G401 (cell line): ENCODE data around the gene CLMN. TPM values are rescaled to one million over a fixed set of nuclear protein-coding genes. Genes with fewer than 3 reads are reported as not detected.

Source experiments
- DNase-seq: peaks from one replicate; pipeline ENCODE4 v3.0.0-alpha.2; 2015; ENCODE audit warnings: low spot score
- in situ Hi-C: cut with HindIII; loops from 2 replicates; pipeline ENCODE4 v1.10.0; 2016; ENCODE audit warnings: low sequenced_read_pairs, mixed read lengths
- total RNA-seq: library from RNA; depleted of rRNA; stranded (reverse); fragments of >200 nt; shearing (Covaris generic); gene quantifications from 2 replicates; pipeline ENCODE4 v1.2.3, GENCODE V29; 2014

Gene CLMN
- total RNA-seq, 1 experiment from 2014 or later = not detected

- in situ Hi-C loops = no loop called here
These were observed 63.5 kb downstream of the CLMN start for GRCh38 chr14:95256002-95256775.

GRCh38 chr14:95255487-95255886 lies 64.2 kb downstream of the CLMN start:
- DNase-seq = no peak
- in situ Hi-C loops = no loop called here

More at GRCh38 chr14:95256002-95256775, 63.5 kb downstream of the CLMN start:
- no peak for DNase-seq

- no peak for DNase-seq
- in situ Hi-C loops = no loop called here
These were observed 64.7 kb downstream of the CLMN start for GRCh38 chr14:95255013-95255412.

- in situ Hi-C loops = no loop called here
- no peak for DNase-seq
These were observed 65.4 kb downstream of the CLMN start for GRCh38 chr14:95254288-95254687.

- no peak for DNase-seq
- in situ Hi-C loops = no loop called here
These were observed 66.6 kb downstream of the CLMN start for GRCh38 chr14:95253039-95253630.

GRCh38 chr14:95252219-95252618 lies 67.5 kb downstream of the CLMN start:
- in situ Hi-C loops = no loop called here
- DNase-seq = no peak

- in situ Hi-C loops = no loop called here
- DNase-seq = no peak
These were observed 68.8 kb downstream of the CLMN start for GRCh38 chr14:95250936-95251335.

- no peak for DNase-seq
- in situ Hi-C loops = no loop called here
These were observed 69.5 kb downstream of the CLMN start for GRCh38 chr14:95250140-95250769.

- no peak for DNase-seq
- in situ Hi-C loops = no loop called here
These were observed 71.3 kb downstream of the CLMN start for GRCh38 chr14:95248432-95248831.

GRCh38 chr14:95246870-95247269 lies 72.8 kb downstream of the CLMN start:
- in situ Hi-C loops = no loop called here
- no peak for DNase-seq

GRCh38 chr14:95245334-95245733 lies 74.4 kb downstream of the CLMN start:
- in situ Hi-C loops = no loop called here
- no peak for DNase-seq

- in situ Hi-C loops = no loop called here
- DNase-seq = no peak
These were observed 75.1 kb downstream of the CLMN start for GRCh38 chr14:95244587-95244986.

GRCh38 chr14:95242870-95243269 lies 76.8 kb downstream of the CLMN start:
- in situ Hi-C loops = no loop called here
- no peak for DNase-seq

- in situ Hi-C loops = no loop called here
- DNase-seq = no peak
These were observed 78.6 kb downstream of the CLMN start for GRCh38 chr14:95240859-95241813.

GRCh38 chr14:95238487-95239298 lies 81.0 kb downstream of the CLMN start:
- no peak for DNase-seq
- in situ Hi-C loops = no loop called here

GRCh38 chr14:95237958-95238340 lies 81.8 kb downstream of the CLMN start:
- DNase-seq = no peak
- in situ Hi-C loops = no loop called here

GRCh38 chr14:95237121-95237957 lies 82.4 kb downstream of the CLMN start:
- in situ Hi-C loops = no loop called here

GRCh38 chr14:95236221-95236620 lies 83.5 kb downstream of the CLMN start:
- in situ Hi-C loops = no loop called here

More at GRCh38 chr14:95237121-95237957, 82.4 kb downstream of the CLMN start:
- no peak for DNase-seq

More at GRCh38 chr14:95236221-95236620, 83.5 kb downstream of the CLMN start:
- no peak for DNase-seq
